Chondrocyte (in vitro differentiated cells): ENCODE measurements around the gene FEZ2. TPM values are rescaled to one million over a fixed set of nuclear protein-coding genes. Genes with fewer than 3 reads are reported as not detected.

Source experiments
- DNase-seq: peaks from one replicate; pipeline ENCODE4 v3.0.0; 2021; ENCODE audit warnings: mixed read lengths, low spot score
- H3K27ac Mint-ChIP-seq: one replicate; pipeline ENCODE4 v1.8.0; 2021; ENCODE audit warnings: mild to moderate bottlenecking, moderate library complexity, mixed read lengths; ENCODE audit not compliant: unreplicated experiment
- H3K27me3 Mint-ChIP-seq: 2 replicates; pipeline ENCODE4 v1.8.0; 2021; ENCODE audit warnings: low read depth, mixed read lengths
- H3K36me3 Mint-ChIP-seq: 2 replicates; pipeline ENCODE4 v1.8.0; 2021; ENCODE audit warnings: low read depth, mixed read lengths
- H3K4me1 Mint-ChIP-seq: 2 replicates; pipeline ENCODE4 v1.8.0; 2021; ENCODE audit warnings: low read depth, mild to moderate bottlenecking, mixed read lengths
- H3K4me3 Mint-ChIP-seq: one replicate; pipeline ENCODE4 v1.8.0; 2021; ENCODE audit warnings: mild to moderate bottlenecking, moderate library complexity, mixed read lengths; ENCODE audit not compliant: unreplicated experiment
- H3K9me3 Mint-ChIP-seq: 2 replicates; pipeline ENCODE4 v1.8.0; 2021; ENCODE audit warnings: low read depth, mixed read lengths
- total RNA-seq: library from RNA; stranded (reverse); gene quantifications from 3 replicates; pipeline ENCODE4 v1.2.1, GENCODE V29; 2021
- TF ChIP-seq, protein P1 (sequence below): fragments of 200-600 bp; sonication (generic); IDR thresholded peaks from 2 replicates; pipeline ENCODE4 v1.5.0; 2021; ENCODE audit warnings: antibody characterized with exemption, mild to moderate bottlenecking, moderate library complexity

Gene FEZ2
- total RNA-seq, 1 donor from 2014 or later: 46.8 TPM

GRCh38 chr2:36568516-36569246, 29.3 kb downstream of the FEZ2 start:
- no peak overlapping the region for H3K4me3 Mint-ChIP-seq
- peaks cover 47% of the 10 kb centered on the region for H3K4me1 Mint-ChIP-seq
- no peaks in the 10 kb centered on the region for H3K9me3 Mint-ChIP-seq
- peaks cover 12% of the 10 kb centered on the region for H3K36me3 Mint-ChIP-seq
- no peaks in the 10 kb centered on the region for H3K27me3 Mint-ChIP-seq
- peak overlapping the region; percentile 84 for H3K27ac Mint-ChIP-seq
- TF ChIP-seq, protein P1, sequence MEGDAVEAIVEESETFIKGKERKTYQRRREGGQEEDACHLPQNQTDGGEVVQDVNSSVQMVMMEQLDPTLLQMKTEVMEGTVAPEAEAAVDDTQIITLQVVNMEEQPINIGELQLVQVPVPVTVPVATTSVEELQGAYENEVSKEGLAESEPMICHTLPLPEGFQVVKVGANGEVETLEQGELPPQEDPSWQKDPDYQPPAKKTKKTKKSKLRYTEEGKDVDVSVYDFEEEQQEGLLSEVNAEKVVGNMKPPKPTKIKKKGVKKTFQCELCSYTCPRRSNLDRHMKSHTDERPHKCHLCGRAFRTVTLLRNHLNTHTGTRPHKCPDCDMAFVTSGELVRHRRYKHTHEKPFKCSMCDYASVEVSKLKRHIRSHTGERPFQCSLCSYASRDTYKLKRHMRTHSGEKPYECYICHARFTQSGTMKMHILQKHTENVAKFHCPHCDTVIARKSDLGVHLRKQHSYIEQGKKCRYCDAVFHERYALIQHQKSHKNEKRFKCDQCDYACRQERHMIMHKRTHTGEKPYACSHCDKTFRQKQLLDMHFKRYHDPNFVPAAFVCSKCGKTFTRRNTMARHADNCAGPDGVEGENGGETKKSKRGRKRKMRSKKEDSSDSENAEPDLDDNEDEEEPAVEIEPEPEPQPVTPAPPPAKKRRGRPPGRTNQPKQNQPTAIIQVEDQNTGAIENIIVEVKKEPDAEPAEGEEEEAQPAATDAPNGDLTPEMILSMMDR: no peak
- no peak for DNase-seq

DNA sequence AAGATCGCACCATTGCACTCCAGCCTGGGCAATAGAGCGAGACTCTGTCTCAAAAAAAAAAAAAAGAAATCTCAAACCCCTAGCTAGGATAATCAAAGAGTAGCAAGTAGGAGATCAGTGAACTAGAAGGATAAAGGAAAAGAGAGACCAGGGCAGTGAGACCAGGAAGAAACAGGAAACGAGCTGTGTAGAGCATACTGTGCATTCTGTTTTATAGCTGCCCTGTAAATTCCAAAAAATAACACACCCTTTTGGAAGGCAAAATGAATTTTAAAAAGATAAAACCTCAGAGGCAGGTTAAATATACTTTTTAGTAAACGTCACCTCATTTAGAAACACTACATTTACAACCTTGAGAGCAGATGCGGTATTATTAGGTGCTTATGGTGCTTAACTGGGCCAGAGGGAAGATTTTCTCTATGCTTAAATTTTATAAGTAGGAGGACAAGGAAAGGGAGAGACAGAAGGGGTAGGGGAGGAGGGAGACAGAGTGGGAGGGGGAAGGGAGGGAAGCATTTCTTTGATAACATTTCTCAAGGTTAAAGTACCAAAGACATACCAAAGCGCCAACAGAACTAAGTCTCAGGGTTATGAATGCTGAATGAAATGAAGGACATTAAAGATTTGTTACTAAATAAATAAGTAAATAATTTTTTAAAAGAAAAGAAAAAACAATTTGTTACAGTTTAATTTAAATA, 30.1 kb downstream of the FEZ2 start:
- Mint-ChIP-seq H3K4me3 (no peak overlapping the region), H3K27me3 (no peaks in the 10 kb centered on the region), H3K27ac (peak overlapping the region; percentile 54), H3K36me3 (peaks cover 11% of the 10 kb centered on the region), H3K9me3 (no peaks in the 10 kb centered on the region), H3K4me1 (peaks cover 56% of the 10 kb centered on the region)
- no peak for DNase-seq
- TF ChIP-seq, protein P1: no peak

DNA sequence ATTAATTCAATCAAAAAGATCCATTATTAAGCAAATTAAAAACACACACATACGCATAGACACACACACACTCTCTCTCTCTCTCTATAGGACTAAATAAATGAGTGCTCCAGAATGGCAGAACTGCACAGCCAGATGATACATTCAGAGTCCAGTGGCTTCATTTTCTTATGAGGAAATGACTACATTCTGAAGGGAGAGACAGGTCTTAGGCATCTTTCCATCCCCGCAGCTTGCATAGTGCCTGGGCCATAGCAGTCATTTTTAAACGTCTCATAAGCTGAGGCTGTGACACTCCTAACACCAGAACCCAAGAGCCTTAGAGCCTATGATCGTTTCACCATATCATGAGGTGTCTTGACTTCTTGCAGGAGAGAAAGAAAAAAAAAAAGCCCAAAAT, 31.1 kb downstream of the FEZ2 start:
- Mint-ChIP-seq H3K4me3 (no peak overlapping the region), H3K27ac (peak overlapping the region; percentile 23), H3K4me1 (peaks cover 65% of the 10 kb centered on the region), H3K9me3 (no peaks in the 10 kb centered on the region), H3K27me3 (no peaks in the 10 kb centered on the region), H3K36me3 (peaks cover 7% of the 10 kb centered on the region)
- TF ChIP-seq, protein P1: no peak
- DNase-seq: no peak

GRCh38 chr2:36565712-36566111, 32.3 kb downstream of the FEZ2 start:
- Mint-ChIP-seq H3K27me3 (no peaks in the 10 kb centered on the region), H3K27ac (no peak overlapping the region), H3K4me1 (peaks cover 73% of the 10 kb centered on the region), H3K4me3 (no peak overlapping the region), H3K9me3 (no peaks in the 10 kb centered on the region), H3K36me3 (peaks cover 7% of the 10 kb centered on the region)
- TF ChIP-seq, protein P1: no peak
- DNase-seq: no peak

DNA sequence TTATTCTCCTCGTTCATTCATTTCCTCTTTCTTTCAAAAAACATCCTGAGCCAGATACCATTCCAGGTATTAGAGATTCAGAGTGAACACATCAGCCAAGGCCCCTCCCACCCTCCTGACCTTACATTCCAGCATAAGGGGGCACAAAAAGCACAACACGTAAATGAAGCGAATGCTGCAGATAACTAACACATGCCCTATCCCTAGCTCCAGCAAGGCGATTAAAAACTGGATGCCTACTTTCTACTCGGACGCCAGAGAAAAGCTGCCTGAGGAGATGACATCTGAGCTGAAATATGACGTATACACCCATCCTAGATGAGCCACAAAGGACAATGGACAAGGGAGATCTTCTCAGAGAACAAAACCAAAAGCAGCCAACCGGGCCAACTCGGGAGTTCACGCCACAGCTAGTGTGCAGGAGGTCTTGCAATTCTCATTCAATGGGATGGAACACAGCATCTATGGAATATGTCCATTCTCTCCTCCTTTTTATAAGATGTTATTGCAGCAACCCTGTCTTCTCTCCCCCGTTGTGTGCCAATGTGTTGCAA, 33.5 kb downstream of the FEZ2 start:
- H3K4me3 Mint-ChIP-seq: no peak overlapping the region
- TF ChIP-seq, protein P1: no peak
- no peaks in the 10 kb centered on the region for H3K27me3 Mint-ChIP-seq
- no peak overlapping the region for H3K27ac Mint-ChIP-seq
- DNase-seq: no peak
- peaks cover 9% of the 10 kb centered on the region for H3K36me3 Mint-ChIP-seq
- H3K4me1 Mint-ChIP-seq: peaks cover 66% of the 10 kb centered on the region
- H3K9me3 Mint-ChIP-seq: no peaks in the 10 kb centered on the region
